GM19351 (cell line): ENCODE results near the gene KLK1.
"Not testable (repeated sequence)": the region's sequence is repeated elsewhere in the genome, so short reads cannot be mapped to it uniquely, and the experiment has no call there.

ENCODE experiments used
- ATAC-seq: cut with Tn5 transposase; IDR thresholded peaks from one replicate; pipeline ENCODE4 v1.9.1; 2021; ENCODE audit warnings: mild to moderate bottlenecking, moderate library complexity; ENCODE audit not compliant: unreplicated experiment

Gene KLK1

DNA sequence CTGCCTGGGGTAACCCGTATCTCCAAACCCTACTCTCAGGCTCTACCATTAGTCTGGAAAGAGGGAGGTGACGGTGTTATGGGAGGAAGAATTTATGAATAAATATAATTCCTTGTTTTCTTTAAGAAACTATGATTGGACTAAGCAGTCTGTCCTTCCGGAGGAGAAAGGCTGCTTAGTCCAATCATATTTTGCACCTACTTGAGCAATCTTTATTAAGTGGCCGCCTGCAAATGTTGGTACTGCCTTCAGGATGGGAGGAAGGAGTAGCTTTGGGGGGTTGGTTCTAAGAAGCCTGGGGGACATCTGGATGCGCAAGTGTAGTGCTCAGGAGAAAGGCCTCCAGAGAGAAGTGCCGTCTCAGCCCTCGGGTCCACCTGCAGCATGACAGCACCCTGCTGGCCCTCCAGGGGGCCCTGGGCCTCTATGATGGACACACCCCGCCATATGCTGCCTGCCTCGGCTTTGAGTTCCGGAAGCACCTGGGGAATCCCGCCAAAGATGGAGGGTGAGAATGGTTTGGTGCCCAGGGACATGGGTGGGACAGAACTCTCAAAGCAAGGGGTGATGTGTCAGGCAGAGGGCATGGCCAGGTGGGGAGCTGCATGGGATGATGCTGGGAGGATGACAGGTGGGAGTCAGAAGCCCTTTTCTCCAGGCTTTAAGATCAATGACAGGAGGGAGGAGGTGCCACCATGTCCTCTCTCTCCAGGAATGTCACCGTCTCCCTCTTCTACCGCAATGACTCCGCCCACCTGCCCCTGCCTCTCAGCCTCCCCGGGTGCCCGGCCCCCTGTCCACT, 29.3 kb downstream of the KLK1 start:
- no peak for ATAC-seq

DNA sequence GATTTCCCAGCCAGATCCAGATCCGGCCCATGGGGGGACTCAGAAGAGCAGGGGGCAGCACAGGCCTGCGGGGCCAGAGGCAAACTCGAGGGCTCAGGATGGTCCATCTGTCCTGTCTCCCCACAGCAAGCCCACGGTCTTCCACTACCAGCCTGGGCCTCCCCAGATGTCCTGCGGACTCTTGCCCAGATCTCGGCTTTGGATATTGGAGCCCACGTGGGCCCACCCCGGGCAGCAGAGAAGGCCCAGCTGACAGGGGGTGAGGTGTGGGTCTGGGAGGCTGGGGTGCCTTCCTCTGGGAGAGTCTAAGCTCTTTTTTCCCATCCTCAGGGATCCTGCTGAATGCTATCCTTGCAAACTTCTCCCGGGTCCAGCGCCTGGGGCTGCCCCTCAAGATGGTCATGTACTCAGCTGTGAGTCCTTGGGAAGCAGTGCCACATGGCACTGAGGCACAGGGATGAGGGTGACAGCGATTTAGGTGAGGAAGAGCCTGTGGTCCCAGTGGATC, 30.0 kb downstream of the KLK1 start:
- ATAC-seq: no peak

- no peak for ATAC-seq
Observed at GRCh38 chr19:50792272-50793250, 31.0 kb downstream of the KLK1 start.

GRCh38 chr19:50791594-50792271, 31.9 kb downstream of the KLK1 start:
- no peak for ATAC-seq

DNA sequence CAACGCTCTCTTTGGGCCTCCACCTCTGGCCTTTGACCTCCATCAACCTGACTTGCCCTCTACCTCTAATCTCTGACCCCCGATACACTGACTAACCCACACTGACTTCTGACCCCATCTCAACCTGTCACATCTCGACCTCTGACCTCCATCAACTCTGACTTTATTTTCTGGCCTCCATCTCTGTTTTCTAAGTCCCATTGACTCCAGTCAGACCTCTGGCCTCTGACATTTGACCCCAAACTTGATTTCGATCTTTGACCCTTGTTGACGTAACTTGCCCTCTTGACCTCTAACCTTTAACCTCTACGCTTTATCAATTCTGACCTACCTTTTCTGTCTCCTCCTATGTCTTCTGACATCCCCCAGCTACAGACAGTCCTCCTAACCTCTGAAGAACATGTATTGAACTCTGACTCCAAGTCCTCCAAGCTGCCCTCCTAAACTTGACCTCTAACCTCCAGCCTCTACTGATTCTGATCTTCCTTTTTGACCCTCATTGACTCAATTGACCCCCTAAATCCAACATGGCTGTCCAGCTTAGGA, 32.6 kb downstream of the KLK1 start:
- no peak for ATAC-seq

DNA sequence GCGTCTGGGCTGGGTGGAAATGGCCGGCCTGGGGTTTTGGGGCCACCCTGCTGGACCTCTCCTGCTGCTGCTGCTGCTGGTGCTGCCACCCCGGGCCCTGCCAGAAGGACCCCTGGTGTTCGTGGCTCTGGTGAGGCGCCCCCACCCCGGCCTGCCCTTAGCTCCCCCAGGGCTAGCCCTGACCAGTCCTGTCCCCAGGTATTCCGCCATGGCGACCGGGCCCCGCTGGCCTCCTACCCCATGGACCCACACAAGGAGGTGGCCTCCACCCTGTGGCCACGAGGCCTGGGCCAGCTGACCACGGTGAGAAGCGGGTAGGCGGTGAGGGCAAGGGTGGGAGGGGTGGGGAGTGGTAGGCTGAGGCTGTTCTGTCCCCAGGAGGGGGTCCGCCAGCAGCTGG, 33.2 kb downstream of the KLK1 start, which contains the start of gene ACP4:
Gene ACP4 (plus strand): TSS at position 20 of the 400 bp plus-strand sequence. CDS start 0 bp downstream, at position 20.
- no peak for ATAC-seq

DNA sequence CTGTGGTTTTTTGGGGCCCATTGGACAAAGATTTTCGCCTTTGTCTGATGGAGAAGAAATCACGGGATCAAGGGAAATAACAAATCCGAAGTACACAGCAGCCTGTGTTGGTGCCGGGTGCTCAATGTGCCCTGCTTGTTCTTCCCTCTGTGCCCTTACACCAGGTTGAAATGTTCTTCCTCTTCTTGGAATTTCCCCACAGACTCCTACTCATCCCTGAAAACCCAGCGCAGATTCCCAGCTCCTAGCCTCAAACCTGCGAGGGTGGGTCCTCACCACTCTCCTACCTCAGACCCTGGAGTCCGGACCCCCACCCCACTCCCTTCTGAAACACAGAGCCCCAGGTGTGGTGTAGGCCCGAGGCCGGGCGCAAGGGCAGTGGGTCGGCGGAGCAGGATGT, 38.3 kb downstream of the KLK1 start:
- no peak for ATAC-seq

DNA sequence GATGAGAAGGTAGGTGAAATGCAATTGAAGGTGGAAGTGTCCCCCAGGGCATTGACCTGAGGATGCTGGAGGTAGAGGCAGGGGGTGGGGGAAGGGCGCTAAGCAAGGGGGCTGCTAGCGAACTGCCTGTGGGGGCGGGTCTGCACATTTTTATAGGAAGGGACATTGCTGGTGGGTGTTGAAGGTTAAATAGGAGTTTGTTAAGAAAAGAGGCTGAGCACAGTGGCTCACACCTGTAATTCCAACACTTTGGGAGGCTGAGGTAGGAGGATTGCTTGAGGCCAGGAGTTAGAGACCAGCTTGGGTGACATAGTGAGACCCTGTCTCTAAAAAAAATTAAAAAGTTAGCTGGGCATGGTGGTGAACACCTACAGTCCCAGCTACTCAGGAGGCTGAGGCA, 38.9 kb downstream of the KLK1 start:
- no peak for ATAC-seq

DNA sequence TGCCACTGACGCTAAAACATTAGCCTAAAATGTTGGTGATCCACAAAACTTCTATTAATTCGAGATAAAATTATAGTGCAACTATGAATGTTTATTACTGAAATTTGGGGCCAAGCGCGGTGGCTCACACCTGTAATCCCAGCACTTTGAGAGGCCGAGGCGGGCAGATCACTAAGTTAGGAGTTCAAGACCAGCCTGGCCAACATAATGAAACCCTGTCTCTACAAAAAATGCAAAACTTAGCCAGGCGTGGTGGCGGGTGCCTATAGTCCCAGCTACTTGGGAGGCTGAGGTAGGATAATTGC, 39.8 kb downstream of the KLK1 start:
- ATAC-seq: not testable (repeated sequence)

- ATAC-seq: no peak
Observed at GRCh38 chr19:50780753-50781435, 42.7 kb downstream of the KLK1 start.

DNA sequence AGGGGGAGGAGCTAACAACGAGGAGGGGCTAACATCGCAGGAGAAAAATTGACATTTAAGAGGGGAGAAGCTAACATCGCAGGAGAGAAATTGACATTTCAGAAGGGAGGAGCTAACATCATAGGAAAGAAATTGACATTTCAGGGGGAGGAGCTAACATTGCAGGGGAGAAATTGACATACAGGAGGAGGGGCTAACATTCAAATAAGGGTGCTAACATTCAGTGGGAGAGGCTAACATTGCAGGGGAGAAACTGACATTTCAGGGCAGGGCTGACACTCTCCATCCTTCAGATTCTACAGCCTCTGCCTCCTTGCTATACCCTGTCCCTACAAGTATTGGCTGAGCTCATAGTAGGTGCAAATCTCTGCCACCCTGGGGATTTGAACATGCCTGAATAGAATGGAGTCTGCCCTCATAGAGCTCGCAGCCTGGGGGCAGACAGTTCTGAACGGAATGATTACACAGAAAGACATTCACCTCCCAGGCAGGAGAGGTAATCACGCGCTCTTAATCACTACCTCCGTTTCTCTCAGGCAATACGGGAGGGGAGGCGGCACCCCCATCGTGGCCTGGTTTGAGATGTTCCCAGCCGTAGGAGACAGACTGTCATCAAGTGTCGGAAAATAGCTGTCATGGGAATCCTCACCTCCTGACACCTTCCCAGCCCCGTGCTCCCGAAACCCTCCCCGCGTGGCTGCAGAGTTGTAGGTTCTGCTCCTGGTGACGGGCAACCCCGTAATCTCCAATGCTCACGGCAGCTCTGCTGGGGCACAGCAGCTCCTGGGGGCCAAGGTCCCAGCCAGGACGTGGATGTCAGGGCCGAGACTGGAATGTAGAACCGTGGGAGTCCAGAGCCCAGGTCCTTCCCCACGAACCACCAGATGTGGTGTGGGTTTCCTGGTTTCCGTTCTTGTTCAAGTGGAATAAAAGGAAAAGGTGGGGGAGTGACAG, 43.8 kb downstream of the KLK1 start:
- no peak for ATAC-seq

DNA sequence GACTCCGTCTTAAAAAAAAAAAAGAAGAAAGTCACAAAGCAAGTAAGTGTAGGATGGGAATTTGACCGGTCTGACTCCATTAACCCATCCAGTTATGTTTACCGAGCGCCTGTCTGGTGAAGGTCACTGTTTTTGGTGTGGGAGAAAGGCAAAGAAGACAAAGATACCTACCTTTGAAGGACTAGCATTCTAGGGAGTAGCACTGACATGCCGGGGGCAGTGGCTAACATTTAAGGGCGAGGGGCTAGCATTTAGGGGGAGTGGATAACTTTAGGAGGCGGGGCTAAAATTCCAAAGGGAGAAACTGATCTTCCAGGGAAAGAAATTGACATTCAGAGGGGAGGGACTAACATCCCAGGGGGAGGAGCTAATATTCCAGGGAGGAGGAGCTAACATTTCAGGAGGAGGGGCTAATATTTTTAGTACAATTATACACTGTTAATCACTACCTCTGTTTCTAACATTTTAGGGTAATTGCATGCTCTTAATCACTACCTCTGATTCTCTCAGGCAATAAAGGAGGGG, 44.6 kb downstream of the KLK1 start:
- no peak for ATAC-seq

DNA sequence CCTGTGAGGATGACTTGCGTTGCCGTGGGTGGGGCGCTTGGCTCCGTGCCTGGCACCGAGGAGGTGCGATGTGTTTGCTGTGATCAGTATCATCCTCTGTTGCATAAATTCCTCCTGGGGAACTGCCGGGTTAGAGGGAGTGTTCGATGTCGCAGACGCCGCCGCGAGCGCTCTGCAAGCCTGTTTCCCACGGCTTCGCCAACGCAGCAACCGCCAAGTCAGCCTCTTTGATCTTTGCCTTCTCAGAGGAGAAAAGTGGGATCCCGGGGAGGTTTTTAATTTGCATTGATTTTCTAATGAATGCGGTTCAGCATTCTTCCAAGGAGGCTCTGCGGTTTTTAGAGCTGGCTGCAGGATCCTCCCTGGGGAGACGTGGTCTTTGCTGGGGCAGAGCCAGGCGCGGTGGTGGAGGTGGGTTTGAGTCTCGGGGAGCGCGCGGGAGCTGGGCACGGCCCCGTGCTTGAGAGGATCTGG, 45.7 kb downstream of the KLK1 start:
- no peak for ATAC-seq

GRCh38 chr19:50777261-50777660, 46.3 kb downstream of the KLK1 start:
- ATAC-seq: no peak

DNA sequence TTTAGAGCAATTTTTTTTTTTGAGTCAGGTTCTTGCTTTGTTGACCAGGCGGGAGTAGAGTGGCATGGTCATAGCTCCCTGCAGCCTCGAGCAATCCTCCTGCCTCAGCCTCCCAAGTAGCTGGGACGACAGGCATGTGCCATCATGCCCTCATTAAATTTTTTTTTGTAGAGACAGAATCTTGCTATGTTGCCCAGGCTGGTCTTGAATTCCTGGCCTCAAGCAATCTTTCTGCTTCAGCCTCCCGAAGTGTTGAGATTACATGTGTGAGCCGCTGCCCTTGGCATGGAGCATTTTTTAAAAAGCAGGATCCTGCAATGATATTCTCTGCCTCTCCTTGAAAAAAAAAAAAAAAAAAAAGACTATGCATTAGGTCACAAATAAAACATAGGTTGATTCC, 47.5 kb downstream of the KLK1 start:
- no peak for ATAC-seq

- not testable (repeated sequence) for ATAC-seq
Observed at GRCh38 chr19:50773454-50773853, 50.1 kb downstream of the KLK1 start.

GRCh38 chr19:50772912-50773311, 50.7 kb downstream of the KLK1 start:
- not testable (repeated sequence) for ATAC-seq

GRCh38 chr19:50772476-50772875, 51.1 kb downstream of the KLK1 start:
- ATAC-seq: no peak

GRCh38 chr19:50770888-50771287, 52.7 kb downstream of the KLK1 start:
- no peak for ATAC-seq
